SK-N-MC (cell line): ENCODE results near the gene GIMD1.

Experiments
- FOXP2 ChIP-seq: optimal IDR thresholded peaks from 2 replicates; pipeline ENCODE3; 2011; ENCODE audit warnings: mild to moderate bottlenecking, moderate library complexity; ENCODE audit not compliant: insufficient read depth; ENCODE audit errors: extremely low read length, control extremely low read depth
- POLR2AphosphoS5 ChIP-seq: IDR thresholded peaks from 2 replicates; pipeline ENCODE4 v1.6.1; 2012; ENCODE audit warnings: mild to moderate bottlenecking, low read depth, low read length, borderline replicate concordance

GRCh38 chr4:106315476-106315967 is 53.1 kb downstream of the GIMD1 start:
- no peak for TF ChIP-seq POLR2AphosphoS5
- TF ChIP-seq FOXP2, result no peak
